GM18507 (cell line): ENCODE results near the gene AGPAT3.

ENCODE experiments used
- DNase-seq: peaks from one replicate; pipeline ENCODE4 v3.0.0; 2011; ENCODE audit warnings: low read depth; ENCODE audit not compliant: insufficient read length; ENCODE audit errors: extremely low spot score
- FAIRE-seq: peaks from 2 replicates; lab custom pipeline; 2011; peaks lifted over from hg19 to GRCh38; lab: Jason Lieb, UNC

Gene AGPAT3

DNA sequence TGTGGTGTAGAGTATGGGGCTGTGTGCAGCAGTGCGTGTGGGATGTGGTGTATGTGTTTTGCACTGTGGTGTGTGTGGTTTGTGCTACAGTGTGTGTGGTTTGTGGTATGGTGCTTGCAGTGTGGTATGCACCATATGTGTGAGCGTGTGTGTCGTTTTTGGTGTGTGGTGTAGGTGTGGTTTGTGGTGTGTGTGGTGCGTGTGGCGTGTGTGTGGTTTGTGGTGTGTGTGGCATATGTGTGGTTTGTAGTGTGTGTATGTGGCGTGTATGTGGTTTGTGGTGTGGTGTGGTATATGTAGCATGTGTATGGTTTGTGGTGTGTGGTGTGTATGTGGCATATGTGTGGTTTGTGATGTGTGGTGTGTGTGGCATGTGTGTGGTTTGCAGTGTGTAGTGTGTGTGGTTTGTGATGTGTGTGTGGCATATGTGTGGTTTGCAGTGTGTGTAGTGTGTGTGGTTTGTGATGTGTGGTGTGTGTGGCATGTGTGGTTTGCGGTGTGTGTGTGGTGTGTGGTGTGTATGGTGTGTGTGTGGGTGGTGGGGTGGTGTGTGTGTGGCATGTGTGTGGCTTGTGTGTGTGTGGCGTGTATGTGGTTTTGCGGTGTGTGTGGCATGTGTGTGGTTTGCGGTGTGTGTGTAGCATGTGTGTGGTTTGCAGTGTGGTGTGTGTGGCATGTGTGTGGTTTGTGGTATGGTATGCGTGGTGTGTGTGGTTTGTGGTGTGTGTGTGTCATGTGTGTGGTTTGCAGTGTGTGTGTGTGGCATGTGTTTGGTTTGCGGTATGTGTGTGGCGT, 93.5 kb downstream of the AGPAT3 start:
- DNase-seq (no peak), FAIRE-seq (peak; percentile 87)

DNA sequence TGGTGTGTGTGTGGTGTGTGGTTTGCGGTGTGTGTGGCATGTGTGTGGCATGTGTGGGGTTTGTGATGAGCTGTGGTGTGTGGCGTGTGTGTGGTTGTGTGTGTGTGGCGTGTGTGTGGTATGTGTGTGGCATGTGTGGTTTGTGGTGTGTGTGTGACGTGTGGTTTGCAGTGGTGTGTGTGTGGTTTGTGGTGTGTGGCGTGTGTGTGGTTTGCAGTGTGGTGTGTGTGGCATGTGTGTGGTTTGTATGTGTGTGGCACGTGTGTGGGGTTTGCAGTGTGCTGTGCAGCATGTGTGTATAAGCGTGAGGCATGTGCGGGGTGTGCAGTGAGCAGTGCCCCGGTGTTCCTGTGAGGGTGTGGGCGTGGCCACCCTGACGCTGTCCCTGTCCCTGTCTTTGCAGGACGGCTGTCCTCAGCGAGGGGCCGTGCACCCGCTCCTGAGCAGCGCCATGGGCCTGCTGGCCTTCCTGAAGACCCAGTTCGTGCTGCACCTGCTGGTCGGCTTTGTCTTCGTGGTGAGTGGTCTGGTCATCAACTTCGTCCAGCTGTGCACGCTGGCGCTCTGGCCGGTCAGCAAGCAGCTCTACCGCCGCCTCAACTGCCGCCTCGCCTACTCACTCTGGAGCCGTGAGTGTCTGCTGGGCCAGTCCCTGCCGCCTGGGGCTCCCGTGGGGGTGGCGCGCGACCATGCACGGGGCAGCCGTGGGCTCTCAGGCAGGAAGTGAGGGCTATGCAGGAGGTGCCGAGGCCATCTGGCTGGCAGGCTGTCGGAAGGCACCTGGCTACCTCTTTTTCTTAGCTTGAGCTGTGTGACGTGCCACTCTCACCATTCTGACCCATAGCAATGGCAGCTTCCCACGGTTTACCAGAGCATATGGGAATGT, 94.5 kb downstream of the AGPAT3 start:
- FAIRE-seq (no peak), DNase-seq (no peak)

DNA sequence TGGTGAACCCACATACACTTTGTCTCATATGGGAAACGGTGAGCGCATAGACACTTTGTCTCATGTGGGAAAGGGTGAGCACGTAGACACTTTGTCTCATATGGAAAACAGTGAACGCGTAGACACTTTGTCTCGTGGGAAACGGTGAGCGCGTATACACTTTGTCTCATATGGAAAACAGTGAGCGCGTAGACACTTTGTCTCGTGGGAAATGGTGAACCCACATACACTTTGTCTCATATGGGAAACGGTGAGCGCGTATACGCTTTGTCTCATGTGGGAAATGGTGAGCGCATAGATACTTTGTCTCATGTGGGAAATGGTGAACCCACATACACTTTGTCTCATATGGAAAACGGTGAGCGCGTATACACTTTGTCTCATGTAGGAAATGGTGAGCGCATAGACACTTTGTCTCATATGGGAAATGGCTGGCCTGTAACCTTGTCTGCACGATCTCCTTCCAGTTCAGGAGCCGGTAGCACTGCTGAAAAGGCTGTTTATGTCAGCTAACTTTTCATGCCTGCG, 96.4 kb downstream of the AGPAT3 start:
- no peak for FAIRE-seq
- no peak for DNase-seq

DNA sequence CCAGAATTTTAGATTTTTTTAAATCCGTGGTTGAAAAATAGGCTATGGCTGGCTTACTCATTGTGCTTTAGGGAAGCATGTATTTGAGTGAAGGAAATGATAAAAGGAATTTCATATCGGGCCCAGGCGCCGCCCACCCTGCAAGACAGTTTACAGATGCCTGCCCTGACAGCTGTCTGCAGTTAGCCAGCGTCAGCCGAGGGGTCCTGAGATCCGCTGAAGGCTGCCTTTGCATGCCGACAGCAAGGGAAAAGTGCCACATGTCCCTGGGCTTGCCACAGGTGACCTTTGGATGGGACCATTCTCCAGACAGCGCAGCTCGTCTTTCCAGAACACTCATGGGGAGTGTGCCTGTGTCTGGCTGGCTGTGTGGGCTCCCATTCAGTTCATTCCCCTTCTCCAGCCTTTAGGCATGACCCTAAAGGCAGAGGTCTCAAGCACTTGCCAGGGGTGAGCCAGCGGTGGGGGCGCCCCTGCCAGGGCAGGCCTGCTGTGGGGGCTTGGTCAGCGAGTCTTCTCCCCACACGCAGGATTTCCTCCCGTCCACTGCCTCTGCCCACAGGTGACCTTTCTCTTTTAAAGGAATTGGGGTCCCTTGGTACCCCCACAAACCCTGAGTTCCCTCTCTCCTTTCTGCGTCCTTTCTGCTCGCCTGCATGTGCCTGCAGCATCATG, 101.0 kb downstream of the AGPAT3 start:
- FAIRE-seq: no peak

DNA sequence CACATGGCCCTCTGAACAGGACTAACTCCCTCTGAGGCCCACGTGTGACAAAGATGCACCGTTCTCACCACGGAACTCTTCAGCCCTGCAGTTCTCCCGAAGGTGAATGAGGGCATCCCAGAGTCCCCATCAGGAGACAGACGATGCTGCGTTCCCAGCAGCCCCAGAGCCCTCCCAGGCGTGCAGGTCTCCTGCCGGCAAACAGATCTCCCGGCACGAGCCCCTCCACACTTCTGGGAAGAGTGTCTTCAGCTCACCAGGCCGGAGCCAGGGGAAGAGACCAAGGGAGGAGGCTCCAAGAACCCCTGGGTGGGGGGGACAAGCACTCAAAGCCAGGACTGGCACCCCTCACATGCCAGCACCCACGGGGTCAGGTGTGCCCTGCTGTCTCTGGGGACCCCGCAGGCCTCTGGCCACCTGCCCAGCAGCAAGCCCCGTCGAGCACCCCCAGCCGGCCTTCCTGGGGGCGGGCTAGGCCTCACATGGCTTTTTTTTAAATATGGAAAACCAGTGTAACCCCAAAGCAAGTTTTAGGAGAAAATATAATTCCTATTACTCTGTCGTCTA, 102.0 kb downstream of the AGPAT3 start:
- no peak for DNase-seq
- no peak for FAIRE-seq

More for the DNA sequence above, 101.0 kb downstream of the AGPAT3 start:
- DNase-seq: no peak

DNA sequence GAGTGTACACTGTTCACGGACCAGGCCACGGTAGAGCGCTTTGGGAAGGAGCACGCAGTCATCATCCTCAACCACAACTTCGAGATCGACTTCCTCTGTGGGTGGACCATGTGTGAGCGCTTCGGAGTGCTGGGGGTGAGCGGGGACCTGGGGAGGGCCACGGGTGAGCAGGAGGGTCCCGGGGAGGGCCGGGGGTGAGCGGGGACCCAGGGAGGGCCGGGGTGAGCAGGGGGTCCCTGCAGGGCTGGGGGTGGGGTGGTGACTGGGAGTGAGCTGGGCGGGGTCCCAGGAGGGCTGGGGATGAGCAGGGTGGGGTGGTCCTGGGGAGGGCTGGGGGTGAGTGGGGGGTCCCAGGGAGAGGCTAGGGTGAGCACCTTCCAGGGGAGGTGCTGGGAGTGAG, 103.0 kb downstream of the AGPAT3 start:
- DNase-seq (no peak), FAIRE-seq (no peak)

DNA sequence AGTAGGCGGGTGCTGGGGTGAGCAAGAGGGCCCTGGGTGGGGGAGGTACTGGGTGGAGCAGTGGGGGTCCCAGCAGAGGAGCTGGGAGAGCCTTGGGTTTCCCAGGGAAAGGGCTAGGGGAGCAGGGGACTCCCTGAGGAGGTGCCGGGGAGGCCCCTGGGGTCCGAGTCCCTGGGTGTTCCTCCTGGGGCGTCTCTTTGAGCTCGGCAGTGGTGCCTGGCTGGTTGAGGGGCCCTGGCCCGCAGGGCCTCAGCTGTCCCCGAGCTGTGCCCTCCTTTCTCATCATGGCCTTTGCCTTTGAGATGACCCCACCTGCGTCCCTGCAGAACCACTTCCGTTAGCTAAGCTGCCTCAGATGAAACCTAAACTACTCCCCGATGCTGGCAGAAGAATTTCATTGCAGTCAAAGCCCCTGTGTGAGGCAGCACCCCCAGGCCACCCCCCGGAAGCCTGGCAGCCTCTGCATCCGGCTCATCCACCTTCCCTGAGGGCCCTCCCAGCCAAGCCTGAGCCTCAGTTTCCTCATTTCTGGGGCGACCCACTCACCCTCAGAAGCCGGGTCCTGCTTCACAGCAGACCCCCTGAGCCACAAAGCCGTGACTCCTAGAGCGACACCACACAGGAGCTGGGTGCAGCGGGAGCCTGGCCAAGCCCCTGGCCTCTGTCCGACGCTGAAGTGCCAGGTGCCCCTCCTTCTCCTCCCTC, 103.5 kb downstream of the AGPAT3 start:
- no peak for DNase-seq
- no peak for FAIRE-seq

DNA sequence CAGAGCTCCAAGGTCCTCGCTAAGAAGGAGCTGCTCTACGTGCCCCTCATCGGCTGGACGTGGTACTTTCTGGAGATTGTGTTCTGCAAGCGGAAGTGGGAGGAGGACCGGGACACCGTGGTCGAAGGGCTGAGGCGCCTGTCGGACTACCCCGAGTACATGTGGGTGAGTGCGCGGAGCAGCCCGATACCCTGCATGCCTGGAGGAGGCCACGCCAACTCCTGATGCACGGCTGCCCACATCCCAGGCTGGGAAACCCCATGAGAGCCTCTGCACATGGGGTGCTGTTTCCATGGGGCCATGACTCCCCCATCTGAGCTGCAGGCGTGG, 104.1 kb downstream of the AGPAT3 start:
- DNase-seq: no peak
- no peak for FAIRE-seq

DNA sequence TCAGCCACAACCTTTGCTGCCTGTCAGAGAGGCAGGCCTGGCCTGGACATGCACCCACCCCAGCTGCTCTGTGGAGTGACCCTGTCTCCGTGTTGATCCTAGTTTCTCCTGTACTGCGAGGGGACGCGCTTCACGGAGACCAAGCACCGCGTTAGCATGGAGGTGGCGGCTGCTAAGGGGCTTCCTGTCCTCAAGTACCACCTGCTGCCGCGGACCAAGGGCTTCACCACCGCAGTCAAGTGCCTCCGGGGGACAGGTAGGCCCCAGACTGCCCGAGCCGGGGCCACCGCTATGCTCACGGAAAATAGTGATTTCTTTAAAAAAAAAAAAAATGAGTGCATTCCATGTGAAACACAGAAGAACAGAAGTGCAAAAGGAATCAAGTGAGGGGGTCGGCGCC, 105.5 kb downstream of the AGPAT3 start:
- FAIRE-seq (no peak), DNase-seq (no peak)

DNA sequence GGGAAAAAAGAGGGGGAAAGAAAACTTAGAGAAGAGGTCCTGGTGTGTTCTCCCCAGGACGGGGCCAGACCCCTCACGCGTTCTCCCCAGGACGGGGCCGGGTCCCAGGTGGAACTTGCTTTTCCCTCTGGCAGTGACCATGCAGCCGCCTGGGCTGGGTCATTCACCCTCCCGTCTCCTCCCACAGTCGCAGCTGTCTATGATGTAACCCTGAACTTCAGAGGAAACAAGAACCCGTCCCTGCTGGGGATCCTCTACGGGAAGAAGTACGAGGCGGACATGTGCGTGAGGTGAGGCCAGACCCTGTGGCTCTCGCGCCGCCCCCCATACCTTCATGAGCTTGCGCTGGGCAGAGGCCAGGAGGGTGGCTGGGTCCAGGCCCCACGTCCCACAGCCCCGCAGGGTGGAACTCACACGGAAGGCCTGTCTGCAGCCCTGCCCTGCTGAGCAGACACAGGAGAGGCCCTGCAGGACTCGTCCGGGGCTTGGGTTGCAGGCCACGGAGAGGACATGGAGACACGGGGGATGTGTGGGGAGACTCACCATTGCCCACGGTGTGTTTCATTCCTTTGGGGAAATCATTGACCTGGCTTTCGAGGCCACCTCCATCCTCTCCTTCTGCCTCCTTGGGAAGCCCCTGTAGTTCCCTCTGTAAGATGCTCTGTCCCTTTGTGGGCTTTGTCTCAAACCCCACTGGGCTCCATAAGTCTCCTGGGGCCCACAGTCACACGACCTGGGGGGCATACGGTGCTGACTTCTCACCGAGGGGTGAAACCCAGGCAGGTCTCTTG, 106.4 kb downstream of the AGPAT3 start:
- FAIRE-seq (no peak), DNase-seq (no peak)

DNA sequence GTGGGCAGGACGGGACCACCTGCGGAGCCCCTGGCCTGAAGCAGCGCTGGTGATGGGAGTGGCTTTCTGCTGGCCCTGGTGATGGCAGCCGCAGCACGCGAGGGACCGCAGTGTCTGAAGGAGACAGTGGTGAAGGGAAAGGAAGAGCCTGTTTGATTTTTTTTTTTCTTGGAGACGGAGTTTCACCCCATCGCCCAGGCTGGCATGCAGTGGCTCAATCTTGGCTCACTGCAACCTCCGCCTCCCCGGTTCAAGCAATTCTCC, 106.9 kb downstream of the AGPAT3 start:
- DNase-seq (no peak), FAIRE-seq (no peak)

DNA sequence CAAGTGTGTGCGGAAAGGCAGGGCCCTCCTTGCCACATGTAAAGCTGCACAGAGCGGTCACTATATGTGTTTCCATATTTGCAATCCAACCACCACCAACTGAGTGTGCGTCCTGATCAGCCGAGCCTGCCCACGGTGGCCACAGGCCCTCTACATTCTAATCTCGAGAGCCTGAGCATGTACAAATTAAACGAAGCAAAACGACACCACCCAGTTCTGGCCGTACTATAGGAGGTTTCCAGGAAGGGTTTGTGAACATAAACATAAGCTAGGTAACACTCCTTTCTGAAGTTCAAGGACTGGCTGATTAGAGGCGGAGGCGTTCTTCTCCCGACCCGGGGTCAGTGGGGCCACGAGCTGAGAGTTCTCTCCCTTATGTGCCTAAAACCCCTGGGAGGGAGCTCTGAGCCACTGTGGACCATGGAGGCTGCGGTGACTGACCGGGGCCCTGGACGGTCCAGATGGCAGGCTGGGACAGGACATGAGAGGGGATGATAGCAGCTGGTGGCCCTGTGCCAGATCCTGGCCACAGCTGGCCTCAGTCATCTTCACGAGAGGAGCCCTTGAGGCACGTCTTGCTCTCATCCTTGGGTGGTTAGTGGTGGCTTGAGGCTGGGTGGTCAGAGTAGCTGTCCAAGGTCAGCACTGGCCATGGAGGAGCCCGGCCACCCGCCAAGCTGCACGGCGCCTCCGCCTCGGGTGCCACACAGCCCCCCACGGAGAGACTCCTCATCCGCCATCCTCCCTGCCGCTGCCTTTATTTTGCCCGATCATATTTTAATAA, 108.0 kb downstream of the AGPAT3 start:
- no peak for DNase-seq
- FAIRE-seq: no peak

DNA sequence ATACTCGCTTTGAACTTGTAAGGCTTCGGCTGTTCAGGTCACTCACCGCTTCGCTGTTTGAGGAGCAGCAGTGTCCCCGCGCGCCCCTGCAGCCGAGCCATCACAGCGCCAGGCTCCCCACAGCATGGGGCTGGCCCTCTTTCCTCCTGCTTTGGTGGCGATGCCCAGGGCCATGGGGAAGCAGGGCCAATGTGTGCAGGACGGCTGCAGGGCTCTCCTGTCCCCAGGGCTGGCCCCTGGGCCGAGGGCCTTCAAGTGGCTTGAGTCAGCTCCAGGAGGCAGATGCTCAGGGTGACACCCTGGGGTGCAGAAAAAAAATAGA, 108.6 kb downstream of the AGPAT3 start:
- no peak for FAIRE-seq

DNA sequence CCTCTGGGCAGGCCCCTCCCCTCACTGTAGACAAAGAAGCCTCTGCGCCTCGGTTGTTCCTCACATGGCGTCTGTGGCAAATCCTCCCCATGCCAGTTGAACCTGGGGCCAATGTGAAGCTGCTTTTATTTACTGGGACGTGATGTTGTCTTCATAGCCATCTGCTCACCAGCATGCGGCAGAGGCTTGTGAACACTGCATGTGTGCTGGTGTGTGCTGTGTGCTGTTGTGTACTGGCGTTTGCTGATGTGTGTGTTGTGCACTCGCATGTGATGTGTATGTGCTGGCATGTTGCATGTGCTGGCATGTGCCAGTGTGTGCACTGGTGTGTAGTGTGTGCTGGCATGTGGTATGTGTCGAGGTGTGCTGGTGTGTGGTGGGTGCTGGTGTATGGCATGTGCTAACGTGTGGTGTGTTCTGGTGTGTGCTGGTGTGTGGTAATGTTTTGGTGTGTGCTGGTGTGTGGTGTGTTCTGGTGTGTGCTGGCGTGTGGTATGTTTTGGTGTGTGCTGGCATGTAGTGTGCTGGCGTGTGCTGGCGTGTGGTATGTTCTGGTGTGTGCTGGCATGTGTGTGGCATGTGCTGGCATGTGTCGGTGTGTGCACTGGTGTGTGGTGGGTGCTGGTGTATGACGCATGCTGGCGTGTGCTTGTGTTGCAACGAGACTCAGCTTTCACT, 109.9 kb downstream of the AGPAT3 start:
- DNase-seq (no peak), FAIRE-seq (no peak)

More for the DNA sequence above, 108.6 kb downstream of the AGPAT3 start:
- DNase-seq: no peak

DNA sequence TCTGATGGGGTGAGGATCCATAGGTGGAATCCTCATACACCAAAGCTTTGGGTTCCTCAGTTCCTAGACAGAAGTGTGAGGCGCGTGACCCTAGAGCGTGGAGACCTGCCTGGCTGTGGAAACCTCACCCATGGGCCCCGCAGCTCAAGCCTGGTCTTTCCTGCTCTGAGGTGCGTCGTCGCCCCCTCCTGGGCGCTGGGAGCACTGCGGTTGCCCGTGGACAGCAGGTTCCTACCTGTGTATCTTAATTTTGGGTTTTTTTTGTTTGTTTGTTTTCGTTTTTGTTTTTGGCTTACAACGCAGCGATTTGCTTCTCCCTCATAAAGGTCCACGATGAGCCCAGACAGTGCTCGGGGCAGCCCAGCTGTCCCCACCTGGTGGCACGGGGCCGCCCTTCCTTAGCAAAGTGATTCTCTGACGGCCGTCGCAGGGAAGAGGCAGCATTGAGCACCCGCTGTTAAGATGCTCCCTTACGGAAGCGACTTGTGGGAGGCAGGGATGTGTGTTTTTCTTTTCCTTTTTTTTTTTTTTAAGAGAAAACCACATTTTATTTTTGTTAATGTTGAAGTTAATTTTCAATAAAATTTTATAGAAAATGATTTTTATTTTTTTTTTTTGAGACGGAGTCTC, 110.6 kb downstream of the AGPAT3 start:
- FAIRE-seq: peak; percentile 87

DNA sequence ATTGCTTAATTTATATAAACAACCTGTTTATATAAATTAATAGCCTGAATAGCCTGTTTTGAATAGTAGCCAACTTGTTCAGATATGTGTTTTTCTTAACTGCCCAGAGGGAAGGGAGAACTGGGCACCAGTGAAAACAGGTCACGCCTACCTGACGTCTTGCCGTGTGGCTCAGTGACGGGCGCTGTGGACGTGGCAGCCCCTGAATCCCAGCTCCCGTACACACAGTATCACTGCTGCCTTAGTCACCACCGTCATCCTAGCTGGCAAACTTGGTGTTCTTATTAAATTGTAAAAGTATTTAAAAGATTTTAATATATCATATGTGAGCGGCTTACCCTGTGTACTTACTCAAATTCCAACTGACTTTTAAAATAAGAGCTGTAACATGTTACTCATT, 111.6 kb downstream of the AGPAT3 start:
- DNase-seq (no peak), FAIRE-seq (no peak)

More for the DNA sequence above, 110.6 kb downstream of the AGPAT3 start:
- peak; percentile 78 for DNase-seq

DNA sequence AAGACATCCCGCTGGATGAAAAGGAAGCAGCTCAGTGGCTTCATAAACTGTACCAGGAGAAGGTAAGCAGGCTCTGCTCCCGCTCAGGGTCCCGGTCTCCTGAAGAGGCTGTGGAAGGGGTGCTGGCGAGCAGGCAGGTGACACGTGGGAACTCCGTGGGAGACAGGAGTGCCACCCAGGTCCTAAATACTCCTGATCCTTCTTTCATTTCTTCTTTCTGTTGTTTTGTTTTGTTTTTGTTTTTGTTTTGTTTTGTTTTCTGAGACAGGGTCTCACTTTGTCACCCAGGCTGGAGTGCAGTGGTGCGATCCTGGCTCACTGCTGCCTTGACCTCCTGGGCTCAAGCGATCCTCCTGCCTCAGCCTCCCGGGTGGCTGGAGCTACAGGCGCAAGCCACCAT, 113.0 kb downstream of the AGPAT3 start:
- DNase-seq: no peak
- no peak for FAIRE-seq
